OCI-LY7 (cell line): Measurements from ENCODE around the gene PFKP. TPM values are rescaled to one million over a fixed set of nuclear protein-coding genes. Genes with fewer than 3 reads are reported as not detected.

Source experiments
- BruUV-seq: library from RNA; stranded (reverse); fragments of 400-500 nt; replicated peaks from 2 replicates; lab custom pipeline; 2021; lab: Mats Ljungman, UMichigan
- CTCF ChIA-PET: fragments of 300-600 bp; sonication (Branson Sonifier 250); formaldehyde crosslinking; loops from one replicate; lab custom pipeline; 2022; ENCODE audit warnings: antibody characterized with exemption; ENCODE audit not compliant: unreplicated experiment; lab: Charles Lee
- POLR2A ChIA-PET: fragments of 300-600 bp; sonication (Branson Sonifier 250); formaldehyde crosslinking; loops from one replicate; lab custom pipeline; 2022; ENCODE audit warnings: antibody characterized with exemption; lab: Charles Lee
- DNase-seq: peaks from one replicate; pipeline ENCODE4 v3.0.0-alpha.2; 2015; ENCODE audit warnings: low spot score
- H2AFZ ChIP-seq: fragments of 200-600 bp; sonication (generic), shearing (Covaris generic); 2 replicates; pipeline ENCODE4 v1.6.1; 2014; ENCODE audit warnings: mild to moderate bottlenecking, antibody characterized with exemption, low read length, moderate library complexity
- H3K27ac ChIP-seq: fragments of 200-600 bp; sonication (generic); 2 replicates; pipeline ENCODE4 v1.5.1; 2014; ENCODE audit warnings: mixed run types, low read depth, mild to moderate bottlenecking, moderate library complexity, low read length, inconsistent platforms; ENCODE audit not compliant: poor library complexity, severe bottlenecking
- H3K36me3 ChIP-seq: fragments of 200-600 bp; sonication (generic); 2 replicates; pipeline ENCODE4 v1.6.1; 2014; ENCODE audit warnings: mild to moderate bottlenecking, antibody characterized with exemption, low read length, moderate library complexity, mixed read lengths; ENCODE audit not compliant: insufficient read depth
- H3K4me1 ChIP-seq: fragments of 200-600 bp; sonication (generic); 2 replicates; pipeline ENCODE4 v1.5.1; 2014; ENCODE audit warnings: mild to moderate bottlenecking, low read length; ENCODE audit not compliant: insufficient read depth, poor library complexity, severe bottlenecking
- H3K4me2 ChIP-seq: fragments of 200-600 bp; sonication (generic); 2 replicates; pipeline ENCODE4 v1.6.1; 2014; ENCODE audit warnings: mild to moderate bottlenecking, low read length
- H3K4me3 ChIP-seq: fragments of 200-600 bp; sonication (generic); 2 replicates; pipeline ENCODE4 v1.5.1; 2014; ENCODE audit warnings: mild to moderate bottlenecking, low read depth, low read length; ENCODE audit not compliant: poor library complexity, severe bottlenecking
- H3K79me2 ChIP-seq: fragments of 200-600 bp; sonication (generic); 2 replicates; pipeline ENCODE4 v1.6.1; 2016; ENCODE audit warnings: low read depth, mild to moderate bottlenecking, low read length, moderate library complexity, mixed read lengths; ENCODE audit not compliant: insufficient read depth
- H3K9me2 ChIP-seq: fragments of 200-600 bp; sonication (generic); 2 replicates; pipeline ENCODE4 v1.6.1; 2016; ENCODE audit warnings: mild to moderate bottlenecking, low read length, mixed read lengths; ENCODE audit not compliant: insufficient read depth
- H3K9me3 ChIP-seq: fragments of 200-600 bp; sonication (generic); 2 replicates; pipeline ENCODE4 v1.6.1; 2014; ENCODE audit warnings: mild to moderate bottlenecking, mixed run types, low read length, mixed read lengths
- H4K20me1 ChIP-seq: fragments of 200-600 bp; sonication (generic); 2 replicates; pipeline ENCODE4 v1.6.1; 2014; ENCODE audit warnings: mild to moderate bottlenecking, antibody characterized with exemption, low read length, moderate library complexity, mixed read lengths; ENCODE audit not compliant: insufficient read depth
- EZH2phosphoT487 ChIP-seq: fragments of 200-600 bp; sonication (generic); IDR thresholded peaks from 2 replicates; pipeline ENCODE4 v1.6.1; 2018; ENCODE audit warnings: low read depth, borderline replicate concordance, mild to moderate bottlenecking, mixed run types, antibody characterized with exemption, low read length, moderate library complexity, mixed read lengths
- intact Hi-C: fragments of 100-400 bp; cut with micrococcal nuclease; formaldehyde crosslinking; loops from one replicate; pipeline ENCODE4 v1.10.0; 2022; ENCODE audit not compliant: unreplicated experiment
- total RNA-seq, 2 experiments: library from RNA; depleted of rRNA in 1 of 2; stranded (reverse); fragments of >200 nt in 1 of 2; shearing (Covaris generic) in 1 of 2; gene quantifications; 2 replicates each; pipeline ENCODE4 v1.2.3, GENCODE V29; 2014 to 2022
- TF ChIP-seq, protein P1 (sequence below): fragments of 200-600 bp; sonication (generic); conservative IDR thresholded peaks from 2 replicates; pipeline ENCODE4 v1.5.1; 2014; ENCODE audit warnings: mild to moderate bottlenecking, antibody characterized with exemption, low read length, moderate library complexity, mixed read lengths

Gene PFKP
- total RNA-seq, 2 experiments from 2014 or later, result 85.4 to 154 TPM

- POLR2A ChIA-PET, result no interaction called here
- no peaks in the 10 kb centered on the region for H3K4me1 ChIP-seq
- H3K9me3 ChIP-seq, result no peaks in the 10 kb centered on the region
- DNase-seq, result no peak
- H3K36me3 ChIP-seq, result peaks cover 94% of the 10 kb centered on the region
- H3K4me3 ChIP-seq, result no peak overlapping the region
- no peaks in the 10 kb centered on the region for H4K20me1 ChIP-seq
- no TSS peak for BruUV-seq
- no peak overlapping the region for H3K4me2 ChIP-seq
- intact Hi-C loops, result no loop called here
- CTCF ChIA-PET, result no interaction called here
- no peak for TF ChIP-seq EZH2phosphoT487
- TF ChIP-seq, protein P1, sequence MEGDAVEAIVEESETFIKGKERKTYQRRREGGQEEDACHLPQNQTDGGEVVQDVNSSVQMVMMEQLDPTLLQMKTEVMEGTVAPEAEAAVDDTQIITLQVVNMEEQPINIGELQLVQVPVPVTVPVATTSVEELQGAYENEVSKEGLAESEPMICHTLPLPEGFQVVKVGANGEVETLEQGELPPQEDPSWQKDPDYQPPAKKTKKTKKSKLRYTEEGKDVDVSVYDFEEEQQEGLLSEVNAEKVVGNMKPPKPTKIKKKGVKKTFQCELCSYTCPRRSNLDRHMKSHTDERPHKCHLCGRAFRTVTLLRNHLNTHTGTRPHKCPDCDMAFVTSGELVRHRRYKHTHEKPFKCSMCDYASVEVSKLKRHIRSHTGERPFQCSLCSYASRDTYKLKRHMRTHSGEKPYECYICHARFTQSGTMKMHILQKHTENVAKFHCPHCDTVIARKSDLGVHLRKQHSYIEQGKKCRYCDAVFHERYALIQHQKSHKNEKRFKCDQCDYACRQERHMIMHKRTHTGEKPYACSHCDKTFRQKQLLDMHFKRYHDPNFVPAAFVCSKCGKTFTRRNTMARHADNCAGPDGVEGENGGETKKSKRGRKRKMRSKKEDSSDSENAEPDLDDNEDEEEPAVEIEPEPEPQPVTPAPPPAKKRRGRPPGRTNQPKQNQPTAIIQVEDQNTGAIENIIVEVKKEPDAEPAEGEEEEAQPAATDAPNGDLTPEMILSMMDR, result no peak
- no peaks in the 10 kb centered on the region for H3K79me2 ChIP-seq
- H2AFZ ChIP-seq, result no peak overlapping the region
- H3K9me2 ChIP-seq, result no peaks in the 10 kb centered on the region
- no peak overlapping the region for H3K27ac ChIP-seq
These were observed 46.0 kb downstream of the PFKP start for GRCh38 chr10:3113343-3113720.

DNA sequence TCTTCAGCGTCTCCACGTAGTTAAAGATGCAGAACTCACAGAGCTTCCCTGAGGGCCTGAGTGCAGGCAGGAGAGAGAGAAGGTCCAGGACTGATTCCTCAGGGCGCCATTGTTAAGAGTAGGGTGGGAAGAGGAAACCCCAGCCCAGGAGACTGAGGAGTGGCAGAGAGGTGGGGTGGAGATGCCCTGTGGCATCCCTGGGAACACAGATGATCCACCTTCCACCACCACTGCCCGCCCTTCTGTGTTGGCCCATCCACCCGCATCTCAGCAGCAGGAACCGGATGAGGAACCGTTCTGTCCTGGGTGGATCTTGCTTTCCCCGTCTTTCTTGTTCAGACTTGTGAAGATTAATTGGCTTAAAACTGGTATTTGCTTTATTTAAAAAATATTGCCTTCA is 48.3 kb downstream of the PFKP start:
- no peak overlapping the region for H3K4me3 ChIP-seq
- H3K9me3 ChIP-seq, result no peaks in the 10 kb centered on the region
- POLR2A ChIA-PET, result no interaction called here
- H3K9me2 ChIP-seq, result no peaks in the 10 kb centered on the region
- H4K20me1 ChIP-seq, result no peaks in the 10 kb centered on the region
- no peak for TF ChIP-seq EZH2phosphoT487
- TF ChIP-seq, protein P1, result no peak
- H3K4me1 ChIP-seq, result no peaks in the 10 kb centered on the region
- H3K4me2 ChIP-seq, result no peak overlapping the region
- intact Hi-C loops, result no loop called here
- no peaks in the 10 kb centered on the region for H3K79me2 ChIP-seq
- DNase-seq, result no peak
- H3K27ac ChIP-seq, result no peak overlapping the region
- peaks cover 95% of the 10 kb centered on the region for H3K36me3 ChIP-seq
- H2AFZ ChIP-seq, result no peak overlapping the region
- no TSS peak for BruUV-seq
- CTCF ChIA-PET, result no interaction called here

GRCh38 chr10:3116508-3117100 is 49.3 kb downstream of the PFKP start:
- no peaks in the 10 kb centered on the region for H3K4me1 ChIP-seq
- H3K79me2 ChIP-seq, result no peaks in the 10 kb centered on the region
- TF ChIP-seq, protein P1, result no peak
- no peak for TF ChIP-seq EZH2phosphoT487
- H3K4me2 ChIP-seq, result no peak overlapping the region
- no peak overlapping the region for H2AFZ ChIP-seq
- ChIA-PET CTCF (no interaction called here), POLR2A (no interaction called here)
- H3K27ac ChIP-seq, result no peak overlapping the region
- no peaks in the 10 kb centered on the region for H3K9me2 ChIP-seq
- BruUV-seq, result no TSS peak
- intact Hi-C loops, result no loop called here
- peaks cover 94% of the 10 kb centered on the region for H3K36me3 ChIP-seq
- no peaks in the 10 kb centered on the region for H4K20me1 ChIP-seq
- H3K4me3 ChIP-seq, result no peak overlapping the region
- H3K9me3 ChIP-seq, result no peaks in the 10 kb centered on the region
- no peak for DNase-seq
